OCI-LY7 (cell line): Measurements from ENCODE around the gene CFAP77.
A peak's percentile ranks its signal among the peaks of the same experiment; 100 is the strongest.

Experiments
- CTCF ChIP-seq: fragments of 200-600 bp; sonication (generic); conservative IDR thresholded peaks from 2 replicates; pipeline ENCODE4 v1.5.1; 2014; ENCODE audit warnings: mild to moderate bottlenecking, antibody characterized with exemption, low read length, moderate library complexity, mixed read lengths
- EZH2phosphoT487 ChIP-seq: fragments of 200-600 bp; sonication (generic); IDR thresholded peaks from 2 replicates; pipeline ENCODE4 v1.6.1; 2018; ENCODE audit warnings: low read depth, borderline replicate concordance, mild to moderate bottlenecking, mixed run types, antibody characterized with exemption, low read length, moderate library complexity, mixed read lengths

GRCh38 chr9:132502480-132502879 lies 92.5 kb downstream of the CFAP77 start:
- TF ChIP-seq CTCF (peak; percentile 25; the same call in 1 of the 2 replicates), EZH2phosphoT487 (no peak)
